ENCODE measurements around the gene PTPN1.
"Not testable (repeated sequence)": the region's sequence is repeated elsewhere in the genome, so short reads cannot be mapped to it uniquely, and the experiment has no call there.

Gene PTPN1

GRCh38 chr20:50536333-50536732, 26.1 kb downstream of the PTPN1 start:
- no peak for TF ChIP-seq ZFX (IDR thresholded peaks at IDR 0.05; ENCODE audit: borderline replicate concordance)
- TF ChIP-seq, protein P1, sequence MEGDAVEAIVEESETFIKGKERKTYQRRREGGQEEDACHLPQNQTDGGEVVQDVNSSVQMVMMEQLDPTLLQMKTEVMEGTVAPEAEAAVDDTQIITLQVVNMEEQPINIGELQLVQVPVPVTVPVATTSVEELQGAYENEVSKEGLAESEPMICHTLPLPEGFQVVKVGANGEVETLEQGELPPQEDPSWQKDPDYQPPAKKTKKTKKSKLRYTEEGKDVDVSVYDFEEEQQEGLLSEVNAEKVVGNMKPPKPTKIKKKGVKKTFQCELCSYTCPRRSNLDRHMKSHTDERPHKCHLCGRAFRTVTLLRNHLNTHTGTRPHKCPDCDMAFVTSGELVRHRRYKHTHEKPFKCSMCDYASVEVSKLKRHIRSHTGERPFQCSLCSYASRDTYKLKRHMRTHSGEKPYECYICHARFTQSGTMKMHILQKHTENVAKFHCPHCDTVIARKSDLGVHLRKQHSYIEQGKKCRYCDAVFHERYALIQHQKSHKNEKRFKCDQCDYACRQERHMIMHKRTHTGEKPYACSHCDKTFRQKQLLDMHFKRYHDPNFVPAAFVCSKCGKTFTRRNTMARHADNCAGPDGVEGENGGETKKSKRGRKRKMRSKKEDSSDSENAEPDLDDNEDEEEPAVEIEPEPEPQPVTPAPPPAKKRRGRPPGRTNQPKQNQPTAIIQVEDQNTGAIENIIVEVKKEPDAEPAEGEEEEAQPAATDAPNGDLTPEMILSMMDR (IDR thresholded peaks at IDR 0.05): no peak

GRCh38 chr20:50537546-50538201, 27.5 kb downstream of the PTPN1 start:
- TF ChIP-seq, protein P1 (IDR thresholded peaks at IDR 0.05): no peak
- TF ChIP-seq ZFX (IDR thresholded peaks at IDR 0.05; ENCODE audit: borderline replicate concordance): no peak
- no peak overlapping the region for H3K27ac ChIP-seq

More at GRCh38 chr20:50536333-50536732, 26.1 kb downstream of the PTPN1 start:
- H3K27ac ChIP-seq: no peak overlapping the region

- TF ChIP-seq, protein P1 (IDR thresholded peaks at IDR 0.05): no peak
- TF ChIP-seq ZFX (IDR thresholded peaks at IDR 0.05; ENCODE audit: borderline replicate concordance): no peak
- H3K27ac ChIP-seq: no peak overlapping the region
Observed at GRCh38 chr20:50538276-50538675, 28.1 kb downstream of the PTPN1 start.

DNA sequence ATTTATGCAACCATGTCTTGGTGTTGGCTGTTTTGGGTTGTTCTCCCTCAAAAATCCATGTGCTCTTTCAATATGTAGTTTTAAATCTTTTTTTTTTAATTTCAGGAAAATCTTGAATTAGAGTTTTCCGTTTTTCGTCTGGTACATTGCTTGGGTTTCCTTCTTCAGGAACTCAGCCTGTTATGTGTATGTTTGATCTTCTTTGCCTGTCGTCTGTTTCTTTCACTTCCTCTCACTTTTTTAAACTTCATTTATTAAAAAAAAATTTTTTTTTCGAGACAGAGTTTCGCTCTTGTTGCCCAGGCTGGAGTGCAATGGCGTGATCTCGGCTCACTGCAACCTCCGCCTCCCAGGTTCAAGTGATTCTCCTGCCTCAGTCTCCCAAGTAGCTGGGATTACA, 29.6 kb downstream of the PTPN1 start:
- not testable (repeated sequence) for H3K27ac ChIP-seq

DNA sequence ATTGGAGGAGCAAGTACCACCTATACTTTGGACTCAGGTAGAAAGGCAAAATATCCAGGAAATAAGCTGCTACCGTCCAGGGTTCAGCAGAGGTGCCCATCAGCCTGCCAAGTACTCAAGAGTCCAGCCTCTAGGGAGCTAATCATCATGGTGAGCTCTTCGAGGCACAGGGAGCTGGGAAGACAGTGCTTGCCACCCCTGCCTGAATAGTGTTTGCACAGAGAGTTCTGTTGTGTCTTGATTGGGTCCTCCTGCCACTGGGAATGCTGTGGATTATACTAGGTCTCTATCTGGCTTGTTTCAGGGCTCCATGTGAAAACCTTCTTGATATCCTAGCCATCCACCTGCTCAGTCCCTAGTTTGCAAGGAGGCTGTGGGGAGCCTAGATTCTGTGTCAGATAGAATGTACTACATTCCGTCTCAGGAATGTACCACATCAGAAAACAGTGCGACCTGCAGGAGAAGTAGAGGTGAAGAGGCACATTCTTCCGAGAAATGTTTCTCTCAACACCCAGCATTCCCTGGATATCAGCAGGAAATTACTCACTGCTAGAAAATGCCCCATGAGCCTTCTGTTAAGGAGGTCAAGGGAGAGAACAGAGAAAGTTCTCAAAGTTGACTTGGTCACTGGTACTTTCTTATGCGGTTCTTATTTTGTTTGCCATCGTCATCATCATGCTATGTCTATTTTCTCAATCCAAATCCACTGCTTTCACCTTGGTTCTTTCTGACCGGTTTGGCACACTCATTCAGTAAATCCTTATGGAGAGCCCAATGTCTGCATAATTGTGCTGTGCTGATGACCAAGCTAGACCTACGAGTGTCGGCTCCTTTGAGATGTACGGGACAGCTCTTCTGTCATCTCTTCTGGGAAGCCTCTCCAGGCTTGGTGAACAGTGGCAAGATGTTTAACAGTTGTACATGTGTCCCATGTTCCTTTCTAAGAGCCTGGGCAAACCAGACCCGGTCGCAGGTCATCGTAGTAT, 30.7 kb downstream of the PTPN1 start:
- TF ChIP-seq ZFX (IDR thresholded peaks at IDR 0.05; ENCODE audit: borderline replicate concordance): no peak
- TF ChIP-seq, protein P1 (IDR thresholded peaks at IDR 0.05): no peak
- H3K27ac ChIP-seq: no peak overlapping the region

GRCh38 chr20:50541606-50542041, 31.4 kb downstream of the PTPN1 start:
- no peak overlapping the region for H3K27ac ChIP-seq
- TF ChIP-seq ZFX (IDR thresholded peaks at IDR 0.05; ENCODE audit: borderline replicate concordance): no peak
- TF ChIP-seq, protein P1 (IDR thresholded peaks at IDR 0.05): no peak

DNA sequence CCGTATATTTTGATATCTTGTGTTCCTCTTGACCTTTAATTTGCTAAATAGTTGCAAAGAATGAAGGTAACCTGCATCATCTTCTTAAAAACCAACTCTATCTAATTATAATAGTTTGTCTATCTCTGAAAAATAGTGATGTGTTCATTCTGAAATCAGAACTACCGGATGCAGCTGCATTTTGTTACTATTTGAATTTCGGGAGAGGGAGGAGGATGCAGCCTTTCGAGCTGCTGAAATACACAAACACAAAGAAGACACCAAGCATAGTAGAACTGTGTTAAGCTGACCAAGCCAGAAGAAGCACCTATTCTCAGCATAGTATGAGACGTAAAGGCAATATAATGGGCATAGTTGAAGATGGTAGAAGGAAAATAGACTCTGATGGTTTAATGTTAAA, 33.1 kb downstream of the PTPN1 start:
- H3K27ac ChIP-seq: no peak overlapping the region
- TF ChIP-seq, protein P1 (IDR thresholded peaks at IDR 0.05): no peak
- TF ChIP-seq ZFX (IDR thresholded peaks at IDR 0.05; ENCODE audit: borderline replicate concordance): no peak

Measured in 22Rv1 (cell line).